Hepatocyte (in vitro differentiated cells): ENCODE measurements around the gene RPS6KA5.

Source experiments
- CTCF ChIP-seq: fragments of 200-600 bp; sonication (generic); IDR thresholded peaks from 2 replicates; pipeline ENCODE4 v1.5.1; 2016; ENCODE audit warnings: antibody characterized with exemption, mild to moderate bottlenecking; ENCODE audit not compliant: poor library complexity
- EZH2phosphoT487 ChIP-seq: fragments of 200-600 bp; sonication (generic); IDR thresholded peaks from one replicate; pipeline ENCODE4 v1.6.1; 2018; ENCODE audit warnings: antibody characterized with exemption, mild to moderate bottlenecking, low read depth, moderate library complexity; ENCODE audit not compliant: unreplicated experiment, severe bottlenecking

GRCh38 chr14:90844321-90844720 lies 216.1 kb downstream of the RPS6KA5 start:
- TF ChIP-seq CTCF (no peak), EZH2phosphoT487 (no peak)
